ENCODE results near the gene ZNF579.

- TF ChIP-seq CTCF (IDR thresholded peaks at IDR 0.05) (no peak), POLR2AphosphoS5 (IDR thresholded peaks at IDR 0.05) (no peak), POLR2A (IDR thresholded peaks at IDR 0.05) (no peak)
Measured at GRCh38 chr19:55593096-55593772, 12.6 kb upstream of the ZNF579 start.

All from transverse colon (tissue), 4 donors.